K562 (cell line): ENCODE results near the gene TTC39C. TPM values are rescaled to one million over a fixed set of nuclear protein-coding genes. Genes with fewer than 3 reads are reported as not detected.

Experiments used
- ATAC-seq: fragments of 200-7000 bp; cut with Tn5 transposase; 3 replicates; pipeline ENCODE4 v1.9.1; 2020; ENCODE audit warnings: moderate library complexity
- BruUV-seq: library from RNA; stranded (reverse); fragments of 400-500 nt; replicated peaks from 2 replicates; lab custom pipeline; 2021; lab: Mats Ljungman, UMichigan
- CTCF ChIA-PET: fragments of 300-600 bp; formaldehyde crosslinking; extraction: SDS; loops from one replicate; lab custom pipeline; 2021; ENCODE audit warnings: low intra/inter-chr PET ratio; lab: Yijun Ruan, JAX
- POLR2A ChIA-PET: fragments of 300-600, 350-650 bp; sonication (Branson Sonifier 250); formaldehyde crosslinking; extraction: SDS; loops from one replicate; lab custom pipeline; 2021; ENCODE audit warnings: antibody characterized with exemption, inconsistent platforms; lab: Yijun Ruan, JAX
- DNase-seq, 4 experiments: peaks; one replicate each; pipeline versions ENCODE4 v3.0.0 to v3.0.0-alpha.2; 2011 to 2018; ENCODE audit warnings: low spot score in 3 of 4, mixed read lengths in 3 of 4; ENCODE audit errors: extremely low read depth in 1 of 4
- FAIRE-seq: peaks from 2 replicates; lab custom pipeline; 2011; peaks lifted over from hg19 to GRCh38; lab: Jason Lieb, UNC
- H2AFZ ChIP-seq: 2 replicates; pipeline ENCODE4 v1.6.0; 2011; ENCODE audit warnings: low read depth, low read length, control low read depth, inconsistent platforms
- H3K27ac ChIP-seq: fragments of 200-600 bp; 3 replicates; pipeline ENCODE4 v1.8.0; 2011; ENCODE audit warnings: low read depth, mild to moderate bottlenecking, control low read depth, inconsistent platforms, low read length, moderate library complexity, mixed read lengths; ENCODE audit errors: extremely low read depth
- H3K27me3 ChIP-seq, 2 experiments: fragments of 300-600 bp in 1 of 2; 2 replicates in 1 of 2; 3 replicates in 1 of 2; pipeline versions ENCODE4 v1.6.0 to v1.8.0; 2011; ENCODE audit warnings: inconsistent platforms in 2 of 2, low read length in 2 of 2, mild to moderate bottlenecking in 1 of 2, mixed read lengths in 1 of 2, moderate library complexity in 1 of 2; ENCODE audit not compliant: control insufficient read depth in 2 of 2, insufficient read depth in 2 of 2
- H3K36me3 ChIP-seq: fragments of 300-600 bp; 3 replicates; pipeline ENCODE4 v1.8.0; 2011; ENCODE audit warnings: mild to moderate bottlenecking, low read length, inconsistent platforms; ENCODE audit not compliant: control insufficient read depth, insufficient read depth
- H3K4me1 ChIP-seq, 2 experiments: fragments of 200-600 bp in 1 of 2; replicated peaks in 1 of 2; 2 replicates in 1 of 2; 3 replicates in 1 of 2; pipeline versions ENCODE4 v1.5.1 to v1.8.0; 2011; ENCODE audit warnings: inconsistent platforms in 2 of 2, low read length in 2 of 2, mild to moderate bottlenecking in 1 of 2, mixed read lengths in 1 of 2, moderate library complexity in 1 of 2; ENCODE audit not compliant: control insufficient read depth in 2 of 2, insufficient read depth in 2 of 2
- H3K4me2 ChIP-seq: 2 replicates; pipeline ENCODE4 v1.6.1; 2011; ENCODE audit warnings: low read length, control low read depth, inconsistent platforms, mixed read lengths; ENCODE audit not compliant: insufficient read depth
- H3K4me3 ChIP-seq: fragments of 200-600 bp; sonication (generic), shearing (Covaris generic); 2 replicates; pipeline ENCODE4 v1.5.1; 2016; ENCODE audit warnings: control low read depth, inconsistent platforms
- H3K79me2 ChIP-seq: fragments of 200-600 bp; 3 replicates; pipeline ENCODE4 v1.8.0; 2011; ENCODE audit warnings: low read length, inconsistent platforms; ENCODE audit not compliant: control insufficient read depth, insufficient read depth
- H3K9ac ChIP-seq, 2 experiments: 2 replicates each; pipeline versions ENCODE4 v1.6.0 to v1.6.1; 2011; ENCODE audit warnings: low read depth in 2 of 2, low read length in 2 of 2, control low read depth in 1 of 2, inconsistent platforms in 1 of 2, mild to moderate bottlenecking in 1 of 2, mixed read lengths in 1 of 2; ENCODE audit not compliant: insufficient read depth in 1 of 2
- H3K9me1 ChIP-seq: one replicate; pipeline ENCODE4 v1.6.0; 2011; ENCODE audit warnings: inconsistent platforms, mild to moderate bottlenecking, low read length, moderate library complexity; ENCODE audit not compliant: control insufficient read depth, insufficient read depth
- H3K9me3 ChIP-seq: replicated peaks from 2 replicates; pipeline ENCODE4 v1.5.1; 2011; ENCODE audit warnings: low read depth, low read length, inconsistent platforms; ENCODE audit not compliant: control insufficient read depth, insufficient read depth
- H4K20me1 ChIP-seq: replicated peaks from 2 replicates; pipeline ENCODE4 v1.6.1; 2011; ENCODE audit warnings: low read length, inconsistent platforms, mixed read lengths; ENCODE audit not compliant: control insufficient read depth, insufficient read depth
- CCAR2 ChIP-seq: fragments of 200-400 bp; formaldehyde crosslinking; IDR thresholded peaks from 2 replicates; pipeline ENCODE4 v1.6.1; 2017; ENCODE audit warnings: mild to moderate bottlenecking, low read depth, low read length
- POLR2AphosphoS2 ChIP-seq: IDR thresholded peaks from 2 replicates; pipeline ENCODE4 v1.6.1; 2012; ENCODE audit warnings: low read length, improper control_type of control experiment
- SNRNP70 ChIP-seq: fragments of 200-400 bp; formaldehyde crosslinking; optimal IDR thresholded peaks from 2 replicates; pipeline ENCODE3; 2017; ENCODE audit warnings: low read depth, low read length
- WGBS: fragments of 100-300 bp; shearing (Covaris generic); methylation state at CpG from one replicate; pipeline ENCODE4 v1.1.6; 2016; ENCODE audit warnings: low coverage, mixed read lengths; ENCODE audit not compliant: insufficient coverage; ENCODE audit errors: missing lambda C conversion rate; 5-methylcytosine and 5-hydroxymethylcytosine counted together
- in situ Hi-C: fragments of 300-500 bp; cut with MboI; formaldehyde crosslinking; loops from 4 replicates; pipeline ENCODE4 v1.15.0; 2018; ENCODE audit warnings: inconsistent platforms, mixed read lengths
- intact Hi-C: fragments of 100-400 bp; cut with micrococcal nuclease; formaldehyde crosslinking; loops from 2 replicates; pipeline ENCODE4 v1.14.2; 2022
- polyA plus RNA-seq, 8 experiments: library from polyadenylated mRNA; depleted of rRNA in 4 of 8; stranded (reverse) in 5 of 8; unstranded in 3 of 8; fragments of >200 nt; fragmentation: Nextera tagmentation in 2 of 8; fragmentation: Illumina TruSeq in 1 of 8; extraction: Ambion mirVana in 2 of 8; extraction: Trizol in 1 of 8; gene quantifications; 2 replicates each; pipeline versions ENCODE4 v1.2.1 to v1.2.3, GENCODE V29; 2011 to 2014; ENCODE audit warnings: inconsistent platforms in 1 of 8, missing spikeins in 1 of 8
- total RNA-seq, 7 experiments: library from RNA; depleted of rRNA in 6 of 7; stranded (reverse); fragments of >200 nt in 6 of 7; fragmentation: Illumina TruSeq in 2 of 7; extraction: Trizol in 2 of 7; gene quantifications; 2 replicates each; pipeline versions ENCODE4 v1.2.1 to v1.2.3, GENCODE V29; 2011 to 2021; ENCODE audit warnings: low replicate concordance in 1 of 7
- TF ChIP-seq, protein P1 (sequence below): fragments of 200-800 bp; sonication (Bioruptor generic); IDR thresholded peaks from 2 replicates; pipeline ENCODE4 v1.6.1; 2017; ENCODE audit warnings: missing genetic modification characterization, missing compliant biosample characterization
- TF ChIP-seq, protein P2 (sequence below): fragments of 450-650 bp; formaldehyde crosslinking; conservative IDR thresholded peaks from 2 replicates; pipeline ENCODE4 v1.4.0; 2022; ENCODE audit warnings: mild to moderate bottlenecking, missing genetic modification characterization
- TF ChIP-seq, protein P3 (sequence below): fragments of 200-800 bp; sonication (Bioruptor generic); IDR thresholded peaks from 2 replicates; pipeline ENCODE4 v1.6.1; 2017; ENCODE audit warnings: missing genetic modification characterization, missing compliant biosample characterization

Gene TTC39C
- total and polyA plus RNA-seq, 9 of the 15 experiments (the other 6 are each of a cell fraction or from before 2014, with no cell fraction given): 0.01 to 0.58 (median 0.18) TPM; not detected in 5

DNA sequence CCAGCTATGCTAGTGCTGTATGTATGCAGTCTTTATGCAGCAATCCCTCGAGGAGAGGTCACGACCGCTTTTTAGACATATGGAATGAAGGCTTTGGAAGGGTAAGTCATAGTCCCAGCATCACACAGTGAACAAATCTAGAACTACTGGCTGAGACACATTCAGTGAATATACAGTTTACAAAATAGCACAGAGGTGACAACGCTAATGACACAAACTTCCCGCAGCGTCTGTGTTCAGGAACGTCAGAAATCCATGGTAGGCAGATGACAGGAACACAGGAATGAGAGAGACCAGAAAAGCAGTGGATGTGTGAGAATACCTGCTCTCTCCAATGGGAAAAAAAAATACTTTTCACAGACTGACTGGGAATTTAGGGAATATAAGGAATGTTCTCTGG lies 153.9 kb downstream of the TTC39C start:
- in situ Hi-C loops: no loop called here

More for the DNA sequence above, 153.9 kb downstream of the TTC39C start:
- H3K4me1 ChIP-seq: no peaks in the 10 kb centered on the region
- FAIRE-seq: no peak
- H2AFZ ChIP-seq: no peak overlapping the region
- TF ChIP-seq, protein P1, sequence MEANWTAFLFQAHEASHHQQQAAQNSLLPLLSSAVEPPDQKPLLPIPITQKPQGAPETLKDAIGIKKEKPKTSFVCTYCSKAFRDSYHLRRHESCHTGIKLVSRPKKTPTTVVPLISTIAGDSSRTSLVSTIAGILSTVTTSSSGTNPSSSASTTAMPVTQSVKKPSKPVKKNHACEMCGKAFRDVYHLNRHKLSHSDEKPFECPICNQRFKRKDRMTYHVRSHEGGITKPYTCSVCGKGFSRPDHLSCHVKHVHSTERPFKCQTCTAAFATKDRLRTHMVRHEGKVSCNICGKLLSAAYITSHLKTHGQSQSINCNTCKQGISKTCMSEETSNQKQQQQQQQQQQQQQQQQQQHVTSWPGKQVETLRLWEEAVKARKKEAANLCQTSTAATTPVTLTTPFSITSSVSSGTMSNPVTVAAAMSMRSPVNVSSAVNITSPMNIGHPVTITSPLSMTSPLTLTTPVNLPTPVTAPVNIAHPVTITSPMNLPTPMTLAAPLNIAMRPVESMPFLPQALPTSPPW (CRISPR knock-in tag): no peak
- TF ChIP-seq SNRNP70: no peak
- TF ChIP-seq, protein P2, sequence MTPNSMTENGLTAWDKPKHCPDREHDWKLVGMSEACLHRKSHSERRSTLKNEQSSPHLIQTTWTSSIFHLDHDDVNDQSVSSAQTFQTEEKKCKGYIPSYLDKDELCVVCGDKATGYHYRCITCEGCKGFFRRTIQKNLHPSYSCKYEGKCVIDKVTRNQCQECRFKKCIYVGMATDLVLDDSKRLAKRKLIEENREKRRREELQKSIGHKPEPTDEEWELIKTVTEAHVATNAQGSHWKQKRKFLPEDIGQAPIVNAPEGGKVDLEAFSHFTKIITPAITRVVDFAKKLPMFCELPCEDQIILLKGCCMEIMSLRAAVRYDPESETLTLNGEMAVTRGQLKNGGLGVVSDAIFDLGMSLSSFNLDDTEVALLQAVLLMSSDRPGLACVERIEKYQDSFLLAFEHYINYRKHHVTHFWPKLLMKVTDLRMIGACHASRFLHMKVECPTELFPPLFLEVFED (CRISPR knock-in tag): no peak
- TF ChIP-seq CCAR2: no peak
- TF ChIP-seq, protein P3, sequence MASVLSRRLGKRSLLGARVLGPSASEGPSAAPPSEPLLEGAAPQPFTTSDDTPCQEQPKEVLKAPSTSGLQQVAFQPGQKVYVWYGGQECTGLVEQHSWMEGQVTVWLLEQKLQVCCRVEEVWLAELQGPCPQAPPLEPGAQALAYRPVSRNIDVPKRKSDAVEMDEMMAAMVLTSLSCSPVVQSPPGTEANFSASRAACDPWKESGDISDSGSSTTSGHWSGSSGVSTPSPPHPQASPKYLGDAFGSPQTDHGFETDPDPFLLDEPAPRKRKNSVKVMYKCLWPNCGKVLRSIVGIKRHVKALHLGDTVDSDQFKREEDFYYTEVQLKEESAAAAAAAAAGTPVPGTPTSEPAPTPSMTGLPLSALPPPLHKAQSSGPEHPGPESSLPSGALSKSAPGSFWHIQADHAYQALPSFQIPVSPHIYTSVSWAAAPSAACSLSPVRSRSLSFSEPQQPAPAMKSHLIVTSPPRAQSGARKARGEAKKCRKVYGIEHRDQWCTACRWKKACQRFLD (CRISPR knock-in tag): no peak
- TF ChIP-seq POLR2AphosphoS2: no peak
- TF ChIP-seq, all 486 proteins: peak for 0
- Histone ChIP-seq H3K9me1 (no peaks in the 10 kb centered on the region), H3K9me3 (no peaks in the 10 kb centered on the region), H3K27ac (no peak overlapping the region), H3K4me2 (no peak overlapping the region), H4K20me1 (no peaks in the 10 kb centered on the region), H3K4me3 (no peak overlapping the region), H3K9ac (no peak overlapping the region), H3K79me2 (no peaks in the 10 kb centered on the region), H3K36me3 (no peaks in the 10 kb centered on the region), H3K27me3 (peaks cover 24 to 25% of the 10 kb centered on the region in 2 experiments; a peak in 4 of 5 replicates)
- 2% methylated on average over 7 of the region's 7 CpGs for WGBS
- no TSS peak for BruUV-seq
- ChIA-PET POLR2A (interaction anchor here (0.9 kb wide), 1 partner anchor 46 kb away, joined by 3 read pairs; no protein-coding TSS in a partner anchor), CTCF (no interaction called here)
- intact Hi-C loops: no loop called here
- no peak for DNase-seq
- no peak for ATAC-seq
